ENCODE measurements around the gene KRT82.

KRT82 gene

DNA sequence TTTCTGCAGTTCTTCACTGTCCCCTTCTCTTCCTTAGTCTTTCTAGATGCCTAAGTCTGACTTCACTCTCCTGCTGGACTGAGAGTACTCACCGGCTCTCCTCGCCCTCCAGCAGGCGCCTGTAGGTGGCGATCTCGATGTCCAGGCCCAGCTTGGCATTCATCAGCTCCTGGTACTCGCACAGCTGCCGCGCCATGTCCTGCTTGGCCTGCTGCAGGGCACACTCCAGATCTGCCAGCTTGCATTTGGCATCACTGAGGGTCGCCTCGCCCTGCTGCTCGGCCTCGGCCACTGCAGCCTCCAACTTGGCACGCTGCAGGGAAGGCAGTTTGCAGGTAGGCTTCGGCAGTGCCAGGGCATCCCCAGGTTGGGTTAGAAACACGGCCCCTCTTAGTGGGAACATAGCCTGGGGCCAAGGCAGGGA, 25.9 kb downstream of the KRT82 start:
- DNase-seq: no peak

DNA sequence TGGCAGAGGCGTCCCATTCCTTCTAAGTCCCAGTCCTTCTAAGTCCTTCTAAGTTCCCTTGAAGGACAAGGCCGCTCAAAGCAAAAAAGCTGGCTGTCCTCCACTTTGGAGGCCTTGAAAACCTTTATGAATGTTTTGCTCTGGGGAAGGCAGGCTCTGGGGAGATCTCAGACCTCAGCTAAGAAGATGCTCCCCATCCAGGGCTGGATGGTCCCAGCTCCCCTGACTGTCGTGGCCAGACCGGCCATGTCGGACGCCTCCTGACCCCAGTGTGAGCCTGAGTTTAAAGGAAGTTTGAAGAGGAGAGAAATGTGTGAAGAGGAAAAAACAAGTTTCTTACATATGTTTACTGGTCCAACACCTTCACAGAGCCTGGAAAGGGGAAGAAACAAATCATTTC, 26.6 kb downstream of the KRT82 start:
- no peak for DNase-seq

DNA sequence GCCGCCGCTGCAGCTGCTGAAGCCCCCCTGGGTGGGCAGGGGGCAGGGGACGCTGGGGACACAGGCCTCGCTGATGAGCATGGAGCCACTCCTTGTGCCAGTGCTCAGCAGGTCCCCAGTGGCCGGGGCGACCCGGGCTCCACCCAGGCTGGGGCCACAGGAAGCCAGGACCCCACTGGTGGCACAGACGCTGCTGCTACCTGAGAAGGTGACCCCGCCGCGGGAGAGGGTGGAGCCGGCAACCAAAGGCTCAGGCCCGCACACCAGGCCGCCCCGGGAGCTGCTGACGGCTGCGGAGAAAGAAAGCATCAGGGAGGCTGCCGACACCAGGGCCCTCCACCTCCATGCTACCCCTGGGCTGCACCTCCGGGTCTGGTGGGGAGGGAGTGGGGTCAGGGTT, 28.0 kb downstream of the KRT82 start:
- no peak for DNase-seq

GRCh38 chr12:52377266-52377665, 28.9 kb downstream of the KRT82 start:
- no peak for DNase-seq

GRCh38 chr12:52372216-52373154, 33.6 kb downstream of the KRT82 start:
- DNase-seq: peak; percentile 51

GRCh38 chr12:52371716-52372115, 34.4 kb downstream of the KRT82 start:
- DNase-seq: no peak

DNA sequence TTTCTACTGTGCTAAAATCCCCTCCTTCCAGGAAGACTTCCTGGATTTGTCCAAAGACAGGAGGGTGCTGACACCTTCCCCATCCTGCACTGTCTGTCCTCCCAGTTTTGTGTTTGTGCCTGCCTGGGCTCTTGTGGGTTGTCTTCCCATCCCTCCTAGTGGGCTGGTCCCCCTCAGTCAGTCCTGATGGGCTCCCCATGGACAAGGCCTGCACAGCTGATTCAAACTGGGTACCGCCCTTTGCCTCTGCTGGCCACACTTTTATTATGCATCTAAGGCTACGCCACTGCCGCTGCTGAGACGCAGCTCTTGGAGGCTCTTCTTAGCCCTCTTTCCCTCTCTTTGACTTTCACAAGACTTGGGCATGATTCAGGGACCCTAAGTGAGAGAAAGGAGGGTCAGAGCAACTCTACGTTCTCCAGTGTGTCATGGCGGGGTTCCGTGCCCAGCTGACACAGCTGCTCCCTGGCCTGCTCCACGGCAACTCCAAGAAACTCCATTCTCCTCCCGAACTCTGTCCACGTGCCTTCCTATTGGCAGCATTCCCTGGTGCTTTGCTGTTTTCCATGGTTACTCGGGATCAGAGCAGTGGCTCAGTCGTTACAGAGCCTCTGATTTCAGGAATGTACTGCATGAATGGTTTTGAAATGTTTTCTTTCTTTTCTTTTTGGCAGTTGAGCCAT, 35.1 kb downstream of the KRT82 start:
- DNase-seq: no peak

DNA sequence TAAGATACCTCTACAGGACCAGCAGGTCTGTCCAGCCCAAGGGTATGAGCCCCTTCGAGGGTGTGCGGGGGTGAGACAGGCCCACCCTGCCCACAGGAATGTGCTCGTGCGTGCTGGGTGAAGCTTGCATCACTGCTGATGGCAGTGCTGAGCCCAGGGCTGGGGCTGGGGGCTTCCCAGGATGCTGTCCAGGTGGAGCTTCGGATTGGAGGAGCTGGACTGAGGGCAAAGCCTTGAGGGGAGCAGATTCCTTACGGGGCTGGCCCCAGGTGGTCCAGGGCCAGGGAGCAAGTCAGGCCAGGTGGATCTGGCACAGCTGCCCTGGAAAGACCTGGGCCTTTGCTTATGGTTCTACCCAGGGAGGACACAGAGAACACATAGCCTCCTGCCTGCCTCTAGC, 36.3 kb downstream of the KRT82 start:
- no peak for DNase-seq

- no peak for DNase-seq
These were observed 36.9 kb downstream of the KRT82 start for GRCh38 chr12:52369211-52369610.

DNA sequence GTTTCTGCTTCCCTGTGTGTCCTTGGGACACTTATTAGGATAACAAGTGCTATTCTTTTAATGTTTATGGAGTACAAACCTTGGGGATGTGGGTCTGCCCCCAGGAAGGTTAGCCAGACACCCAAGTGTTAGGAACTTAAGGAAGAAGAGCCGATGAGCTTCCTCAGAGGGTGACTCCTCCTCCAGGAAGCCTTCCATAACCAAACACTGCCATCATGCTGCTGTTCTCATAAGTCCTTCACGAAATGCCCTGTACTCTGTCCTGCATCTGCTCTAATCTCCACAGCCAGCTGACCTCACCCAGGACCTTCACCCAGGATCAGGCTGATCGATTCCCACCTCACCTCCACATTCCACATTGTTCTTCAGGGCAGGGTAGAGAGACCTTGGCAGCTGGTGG, 37.6 kb downstream of the KRT82 start:
- no peak for DNase-seq

GRCh38 chr12:52367876-52368275, 38.3 kb downstream of the KRT82 start:
- DNase-seq: no peak

- no peak for DNase-seq
These were observed 39.2 kb downstream of the KRT82 start, which contains the start of gene KRT85 for GRCh38 chr12:52366738-52367485. Gene KRT85 (minus strand): TSS chr12:52367481. CDS start chr12:52367405, 76 bp downstream.

GRCh38 chr12:52364901-52365489, 41.1 kb downstream of the KRT82 start:
- DNase-seq: no peak

- no peak for DNase-seq
These were observed 42.1 kb downstream of the KRT82 start for GRCh38 chr12:52364061-52364460.

DNA sequence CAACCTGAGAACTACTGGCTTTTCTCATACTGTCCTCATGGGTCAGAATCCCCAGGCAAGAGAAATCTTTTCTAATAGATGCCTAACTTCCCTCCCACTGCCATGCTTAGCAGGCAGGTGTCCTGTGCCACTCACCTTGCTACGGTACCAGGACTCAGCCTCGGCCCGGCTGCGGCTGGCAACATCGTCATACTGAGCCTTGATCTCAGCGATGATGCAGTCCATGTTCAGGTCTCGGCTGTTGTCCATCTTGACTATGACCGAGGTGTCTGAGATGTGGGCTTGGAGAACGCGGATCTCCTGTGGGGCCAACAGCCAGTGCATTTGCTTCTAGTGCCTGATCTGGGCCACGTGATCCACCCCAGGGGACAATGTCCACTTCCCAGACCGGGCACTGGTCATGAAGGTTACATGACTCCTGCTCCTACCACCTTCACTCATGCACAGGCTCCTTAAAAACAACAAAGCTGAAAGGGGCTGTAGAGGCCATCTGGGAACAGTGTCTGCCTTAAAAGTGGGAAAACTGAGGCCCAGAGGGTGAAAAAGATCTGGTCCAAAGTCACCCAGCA, 42.9 kb downstream of the KRT82 start:
- DNase-seq: no peak

- no peak for DNase-seq
These were observed 43.9 kb downstream of the KRT82 start for GRCh38 chr12:52362118-52362726.

DNA sequence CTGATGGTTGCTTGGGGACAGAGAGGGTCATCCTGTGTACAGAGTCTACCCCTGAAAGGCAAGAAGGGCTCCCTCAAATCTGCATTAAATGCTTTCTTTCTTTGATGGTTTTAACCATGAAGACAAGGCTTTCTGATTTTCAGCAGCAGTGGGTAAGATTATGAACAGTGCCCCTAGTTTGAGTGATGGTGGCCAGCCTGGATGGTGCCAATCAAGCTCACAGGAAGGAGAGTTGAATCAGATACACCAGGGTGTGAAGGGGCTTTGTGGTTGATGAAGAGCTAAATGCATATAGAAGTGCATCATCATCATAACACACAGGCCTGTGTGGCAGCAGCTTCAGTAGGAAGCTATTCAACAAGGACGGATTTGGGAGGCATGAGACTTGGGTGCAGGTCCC, 44.6 kb downstream of the KRT82 start:
- DNase-seq: no peak

- DNase-seq: no peak
These were observed 45.4 kb downstream of the KRT82 start for GRCh38 chr12:52360663-52361271.

DNA sequence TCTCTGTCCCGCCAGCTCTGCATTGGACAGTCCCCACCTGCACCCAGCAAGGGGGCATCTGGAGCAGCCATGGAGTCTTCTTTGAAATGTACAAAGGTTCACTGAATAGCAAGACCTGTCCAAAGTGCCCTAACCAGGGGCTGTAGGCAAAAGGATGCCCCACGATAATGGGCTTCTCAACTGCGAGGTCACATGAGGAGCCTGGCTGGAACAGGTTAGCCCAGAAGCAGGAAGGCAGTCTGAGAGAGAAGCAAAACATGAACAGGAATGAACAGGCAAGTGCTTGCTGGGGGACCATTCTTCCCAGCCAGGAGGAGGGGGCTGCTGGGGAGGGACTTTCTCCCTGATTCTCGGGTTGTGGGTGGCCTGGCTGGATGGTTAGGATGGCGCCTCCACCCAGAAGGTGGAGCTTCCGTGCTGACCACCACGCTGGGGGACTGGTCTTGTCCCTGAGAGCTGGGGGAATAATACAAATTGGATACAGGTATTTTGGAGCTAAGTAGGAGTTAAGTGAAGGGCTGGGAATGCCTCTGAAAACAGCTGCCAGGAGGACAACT, 46.0 kb downstream of the KRT82 start:
- DNase-seq: no peak

GRCh38 chr12:52359621-52360061, 46.5 kb downstream of the KRT82 start:
- no peak for DNase-seq

All from NCI-H2227 treated with DMSO at 0.1 percent for 48 hours (cell line).